HepG2 (cell line): ENCODE measurements around the gene NDUFS7. TPM values are rescaled to one million over a fixed set of nuclear protein-coding genes. Genes with fewer than 3 reads are reported as not detected.
A peak's percentile ranks its signal among the peaks of the same experiment; 100 is the strongest.

Experiments
- AGO2 ChIP-seq: fragments of 200-400 bp; formaldehyde crosslinking; optimal IDR thresholded peaks from 2 replicates; pipeline ENCODE3; 2017; ENCODE audit warnings: mild to moderate bottlenecking, low read depth, low read length, moderate library complexity
- AKAP8 ChIP-seq: sonication (generic); formaldehyde crosslinking; IDR thresholded peaks from 2 replicates; pipeline ENCODE4 v1.5.1; 2020; ENCODE audit warnings: mild to moderate bottlenecking, missing genetic modification reagents
- BCL3 ChIP-seq: sonication (generic); formaldehyde crosslinking; IDR thresholded peaks from 2 replicates; pipeline ENCODE4 v1.5.1; 2020; ENCODE audit warnings: mild to moderate bottlenecking, missing genetic modification reagents, moderate library complexity
- HINFP ChIP-seq: sonication (generic); formaldehyde crosslinking; IDR thresholded peaks from 2 replicates; pipeline ENCODE4 v1.4.0; 2020; ENCODE audit warnings: low read depth, mild to moderate bottlenecking, missing genetic modification reagents
- HNRNPH1 ChIP-seq: fragments of 200-400 bp; formaldehyde crosslinking; optimal IDR thresholded peaks from 2 replicates; pipeline ENCODE3; 2017; ENCODE audit warnings: mild to moderate bottlenecking, low read depth, low read length
- KDM2A ChIP-seq: sonication (generic); formaldehyde crosslinking; IDR thresholded peaks from 2 replicates; pipeline ENCODE4 v1.4.0; 2020; ENCODE audit warnings: low read depth, missing genetic modification reagents, borderline replicate concordance
- MBD4 ChIP-seq: IDR thresholded peaks from 2 replicates; pipeline ENCODE4 v1.6.1; 2012; ENCODE audit warnings: low read length, inconsistent platforms, borderline replicate concordance
- NFATC3 ChIP-seq: sonication (generic); formaldehyde crosslinking; IDR thresholded peaks from 2 replicates; pipeline ENCODE4 v1.5.1; 2020; ENCODE audit warnings: mild to moderate bottlenecking, missing genetic modification reagents
- NONO ChIP-seq, 2 experiments: fragments of 450-650 bp in 1 of 2; sonication (generic) in 1 of 2; formaldehyde crosslinking in 1 of 2; IDR thresholded peaks in 1 of 2; conservative IDR thresholded peaks in 1 of 2; 2 replicates each; pipeline versions ENCODE4 v1.6.1 to v1.8.0; 2017 to 2022; ENCODE audit warnings: mild to moderate bottlenecking in 1 of 2, missing genetic modification reagents in 1 of 2, moderate library complexity in 1 of 2
- NR2F2 ChIP-seq: IDR thresholded peaks from 2 replicates; pipeline ENCODE4 v1.6.1; 2012; ENCODE audit warnings: low read depth, inconsistent platforms, borderline replicate concordance
- RBFOX2 ChIP-seq: fragments of 200-400 bp; formaldehyde crosslinking; IDR thresholded peaks from 2 replicates; pipeline ENCODE4 v1.6.1; 2017; ENCODE audit warnings: low read depth, mild to moderate bottlenecking, low read length
- SIN3A ChIP-seq: IDR thresholded peaks from 2 replicates; pipeline ENCODE4 v1.6.1; 2011; ENCODE audit warnings: low read depth, mild to moderate bottlenecking, control low read depth, low read length, borderline replicate concordance
- SPEN ChIP-seq: sonication (generic); formaldehyde crosslinking; IDR thresholded peaks from 2 replicates; pipeline ENCODE4 v1.5.1; 2020; ENCODE audit warnings: low read depth, mild to moderate bottlenecking, missing genetic modification reagents
- THAP7 ChIP-seq: sonication (generic); formaldehyde crosslinking; IDR thresholded peaks from 2 replicates; pipeline ENCODE4 v1.8.1; 2023; ENCODE audit warnings: mild to moderate bottlenecking, missing genetic modification reagents
- ZNF124 ChIP-seq: sonication (generic); formaldehyde crosslinking; IDR thresholded peaks from 2 replicates; pipeline ENCODE4 v1.4.0; 2020; ENCODE audit warnings: missing genetic modification reagents
- ZNF138 ChIP-seq: sonication (generic); formaldehyde crosslinking; IDR thresholded peaks from 2 replicates; pipeline ENCODE4 v1.5.0; 2020; ENCODE audit warnings: mild to moderate bottlenecking, low read depth, missing genetic modification reagents
- ZNF17 ChIP-seq: sonication (generic); formaldehyde crosslinking; IDR thresholded peaks from 2 replicates; pipeline ENCODE4 v1.5.0; 2020; ENCODE audit warnings: mild to moderate bottlenecking, missing genetic modification reagents
- ZNF451 ChIP-seq: sonication (generic); formaldehyde crosslinking; IDR thresholded peaks from 2 replicates; pipeline ENCODE4 v1.5.0; 2020; ENCODE audit warnings: mild to moderate bottlenecking, missing genetic modification reagents
- ZNF546 ChIP-seq: sonication (generic); formaldehyde crosslinking; conservative IDR thresholded peaks from 2 replicates; pipeline ENCODE4 v1.8.1; 2023; ENCODE audit warnings: mild to moderate bottlenecking, missing genetic modification reagents
- ZNF547 ChIP-seq: sonication (generic); formaldehyde crosslinking; IDR thresholded peaks from 2 replicates; pipeline ENCODE4 v1.5.1; 2020; ENCODE audit warnings: mild to moderate bottlenecking, missing genetic modification reagents
- ZNF75D ChIP-seq: sonication (generic); formaldehyde crosslinking; IDR thresholded peaks from 2 replicates; pipeline ENCODE4 v1.8.1; 2023; ENCODE audit warnings: missing genetic modification reagents, mild to moderate bottlenecking, borderline replicate concordance
- ZNF781 ChIP-seq: sonication (generic); formaldehyde crosslinking; IDR thresholded peaks from 2 replicates; pipeline ENCODE4 v1.5.1; 2020; ENCODE audit warnings: borderline replicate concordance, mild to moderate bottlenecking, missing genetic modification reagents; ENCODE audit errors: not compliant biosample characterization
- ZSCAN25 ChIP-seq: sonication (generic); formaldehyde crosslinking; IDR thresholded peaks from 2 replicates; pipeline ENCODE4 v1.8.0; 2022; ENCODE audit warnings: mild to moderate bottlenecking, missing genetic modification reagents
- polyA plus RNA-seq, 8 experiments: library from polyadenylated mRNA; depleted of rRNA in 3 of 8; stranded (reverse) in 7 of 8; unstranded in 1 of 8; fragments of >200 nt; fragmentation: Illumina TruSeq in 4 of 8; extraction: Trizol in 4 of 8; gene quantifications; 2 replicates each; pipeline versions ENCODE4 v1.2.1 to v1.2.3, GENCODE V29; 2011 to 2016; ENCODE audit warnings: low read depth in 4 of 8, missing spikeins in 1 of 8, mixed read lengths in 1 of 8; ENCODE audit not compliant: insufficient read depth in 1 of 8
- total RNA-seq, 5 experiments: library from RNA; depleted of rRNA; stranded (reverse); fragments of >200 nt; fragmentation: Illumina TruSeq; extraction: Trizol; gene quantifications; 2 replicates each; pipeline ENCODE4 v1.2.3, GENCODE V29; 2016; ENCODE audit warnings: low read depth in 1 of 5

Gene NDUFS7
- total and polyA plus RNA-seq, 2 of the 13 experiments (the other 11 are each of a cell fraction or from before 2014, with no cell fraction given), result 34.3 to 66.9 TPM

GRCh38 chr19:1396019-1396767 is 12.5 kb downstream of the NDUFS7 start (continued):
- no peak for TF ChIP-seq ZNF124
- no peak for TF ChIP-seq ZNF546 (CRISPR knock-in tag)
- TF ChIP-seq ZNF17 (CRISPR knock-in tag), result no peak
- no peak for TF ChIP-seq ZNF451 (CRISPR knock-in tag)
- TF ChIP-seq AKAP8 (CRISPR knock-in tag), result no peak
- TF ChIP-seq SPEN (CRISPR knock-in tag), result 0 out of 2 replicates have a peak, but pooled peaks have one; percentile 18
- TF ChIP-seq NR2F2, result no peak
- TF ChIP-seq BCL3, result peak; percentile 67; the same call in 1 of the 2 replicates
- 0 out of 2 replicates have a peak, but pooled peaks have one; percentile 57 for TF ChIP-seq ZNF547 (CRISPR knock-in tag)
- TF ChIP-seq NONO (IDR thresholded peaks at IDR 0.05), result no peak
- peak; percentile 13; the same call in 1 of the 2 replicates for TF ChIP-seq NONO (CRISPR knock-in tag; conservative IDR thresholded peaks at IDR 0.05)
- 0 out of 2 replicates have a peak, but pooled peaks have one; percentile 5 for TF ChIP-seq HINFP (CRISPR knock-in tag)
- TF ChIP-seq KDM2A, result peak; percentile 35; the same call in 1 of the 2 replicates
- no peak for TF ChIP-seq ZNF781 (CRISPR knock-in tag)
- 0 out of 2 replicates have a peak, but pooled peaks have one; percentile 11 for TF ChIP-seq NFATC3 (CRISPR knock-in tag)
- TF ChIP-seq SIN3A, result no peak
- peak; percentile 29 for TF ChIP-seq AGO2
- no peak for TF ChIP-seq MBD4
- TF ChIP-seq ZSCAN25 (CRISPR knock-in tag), result no peak
- TF ChIP-seq THAP7, result no peak
- TF ChIP-seq ZNF75D, result no peak
- TF ChIP-seq HNRNPH1, result peak; percentile 23
- peak; percentile 26; the same call in 1 of the 2 replicates for TF ChIP-seq RBFOX2
- no peak for TF ChIP-seq ZNF138
